Suppressor macrophage treated with lipopolysaccharide for 4 hours (primary cell): ENCODE data around the gene PSMF1.
"Not testable (repeated sequence)": the region's sequence is repeated elsewhere in the genome, so short reads cannot be mapped to it uniquely, and the experiment has no call there.

ENCODE experiments used
- DNase-seq: peaks from one replicate; pipeline ENCODE4 v3.0.0-alpha.2; 2020

PSMF1 gene

GRCh38 chr20:1216527-1217427, 98.4 kb downstream of the PSMF1 start:
- not testable (repeated sequence) for DNase-seq
